HL-60/S4 (cell line): ENCODE data around the gene DENND2A.
"Not testable (repeated sequence)": the region's sequence is repeated elsewhere in the genome, so short reads cannot be mapped to it uniquely, and the experiment has no call there.

Experiments used
- in situ Hi-C: fragments of 300-500 bp; cut with MboI; formaldehyde crosslinking; loops from 2 replicates; pipeline ENCODE4 v1.14.3; 2022; ENCODE audit warnings: low sequenced_read_pairs

The DENND2A gene

GRCh38 chr7:140619915-140620510 is 20.6 kb downstream of the DENND2A start:
- in situ Hi-C loops, result not testable (repeated sequence)

GRCh38 chr7:140619176-140619575 is 21.4 kb downstream of the DENND2A start:
- in situ Hi-C loops, result no loop called here

GRCh38 chr7:140618306-140618705 is 22.3 kb downstream of the DENND2A start:
- in situ Hi-C loops, result no loop called here

- in situ Hi-C loops, result no loop called here
These were observed 23.5 kb downstream of the DENND2A start for GRCh38 chr7:140617081-140617480.

- in situ Hi-C loops, result no loop called here
These were observed 24.3 kb downstream of the DENND2A start for GRCh38 chr7:140616328-140616727.

GRCh38 chr7:140611641-140612040 is 29.0 kb downstream of the DENND2A start:
- in situ Hi-C loops, result no loop called here

- in situ Hi-C loops, result no loop called here
These were observed 30.1 kb downstream of the DENND2A start for GRCh38 chr7:140610204-140611165.

GRCh38 chr7:140609646-140610045 is 31.0 kb downstream of the DENND2A start:
- in situ Hi-C loops, result no loop called here

GRCh38 chr7:140607441-140607989 is 33.1 kb downstream of the DENND2A start:
- in situ Hi-C loops, result no loop called here

- in situ Hi-C loops, result no loop called here
These were observed 35.3 kb downstream of the DENND2A start for GRCh38 chr7:140605337-140605736.

- in situ Hi-C loops, result no loop called here
These were observed 35.9 kb downstream of the DENND2A start for GRCh38 chr7:140604760-140605159.

GRCh38 chr7:140604076-140604475 is 36.5 kb downstream of the DENND2A start:
- in situ Hi-C loops, result no loop called here

GRCh38 chr7:140601566-140602174 is 38.9 kb downstream of the DENND2A start:
- in situ Hi-C loops, result no loop called here

- in situ Hi-C loops, result no loop called here
These were observed 40.3 kb downstream of the DENND2A start for GRCh38 chr7:140600341-140600740.

GRCh38 chr7:140597428-140597949 is 43.1 kb downstream of the DENND2A start:
- in situ Hi-C loops, result no loop called here

- in situ Hi-C loops, result no loop called here
These were observed 43.8 kb downstream of the DENND2A start for GRCh38 chr7:140596519-140597427.

- in situ Hi-C loops, result no loop called here
These were observed 45.0 kb downstream of the DENND2A start for GRCh38 chr7:140595468-140596092.

- in situ Hi-C loops, result no loop called here
These were observed 46.4 kb downstream of the DENND2A start for GRCh38 chr7:140594131-140594691.

- in situ Hi-C loops, result no loop called here
These were observed 47.0 kb downstream of the DENND2A start for GRCh38 chr7:140593672-140593982.
